GM12873 (cell line): ENCODE data around the gene IFNAR2.

ENCODE experiments used
- CTCF ChIP-seq: IDR thresholded peaks from 2 replicates; pipeline ENCODE4 v1.5.1; 2012; ENCODE audit warnings: low read depth, mild to moderate bottlenecking, moderate library complexity, low read length, control low read depth; ENCODE audit not compliant: insufficient read depth; ENCODE audit errors: missing control alignments

Gene IFNAR2

GRCh38 chr21:33273044-33273443, 43.3 kb downstream of the IFNAR2 start:
- no peak for TF ChIP-seq CTCF

GRCh38 chr21:33278721-33279120, 49.0 kb downstream of the IFNAR2 start:
- no peak for TF ChIP-seq CTCF

GRCh38 chr21:33279330-33279820, 49.6 kb downstream of the IFNAR2 start:
- TF ChIP-seq CTCF, result no peak
